Activated T-cell treated with anti-CD3 and anti-CD28 coated beads for 1 hour (primary cell): ENCODE data around the gene ISX.

Experiments
- DNase-seq: peaks from one replicate; pipeline ENCODE4 v3.0.0-alpha.2; 2020; ENCODE audit warnings: low read depth

Gene ISX

DNA sequence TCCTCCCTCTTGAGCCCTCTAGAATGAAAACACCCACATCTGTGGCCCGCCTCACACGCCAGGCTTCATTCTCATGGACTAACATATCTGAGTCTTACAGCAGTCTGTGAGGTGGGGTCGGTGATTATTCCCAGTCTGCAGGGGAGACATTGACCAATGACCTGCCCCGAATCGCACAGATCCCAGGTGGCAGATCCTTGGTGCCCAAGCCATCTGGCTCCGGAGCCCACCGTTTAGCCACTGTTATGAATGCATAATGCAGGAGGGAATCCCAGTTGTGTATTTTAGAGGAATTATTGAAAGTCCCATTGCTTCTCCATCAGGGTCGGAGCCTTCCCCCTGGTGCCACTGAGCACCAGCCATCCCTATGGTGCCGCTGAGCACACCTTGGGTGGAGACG is 47.4 kb downstream of the ISX start:
- DNase-seq: no peak

DNA sequence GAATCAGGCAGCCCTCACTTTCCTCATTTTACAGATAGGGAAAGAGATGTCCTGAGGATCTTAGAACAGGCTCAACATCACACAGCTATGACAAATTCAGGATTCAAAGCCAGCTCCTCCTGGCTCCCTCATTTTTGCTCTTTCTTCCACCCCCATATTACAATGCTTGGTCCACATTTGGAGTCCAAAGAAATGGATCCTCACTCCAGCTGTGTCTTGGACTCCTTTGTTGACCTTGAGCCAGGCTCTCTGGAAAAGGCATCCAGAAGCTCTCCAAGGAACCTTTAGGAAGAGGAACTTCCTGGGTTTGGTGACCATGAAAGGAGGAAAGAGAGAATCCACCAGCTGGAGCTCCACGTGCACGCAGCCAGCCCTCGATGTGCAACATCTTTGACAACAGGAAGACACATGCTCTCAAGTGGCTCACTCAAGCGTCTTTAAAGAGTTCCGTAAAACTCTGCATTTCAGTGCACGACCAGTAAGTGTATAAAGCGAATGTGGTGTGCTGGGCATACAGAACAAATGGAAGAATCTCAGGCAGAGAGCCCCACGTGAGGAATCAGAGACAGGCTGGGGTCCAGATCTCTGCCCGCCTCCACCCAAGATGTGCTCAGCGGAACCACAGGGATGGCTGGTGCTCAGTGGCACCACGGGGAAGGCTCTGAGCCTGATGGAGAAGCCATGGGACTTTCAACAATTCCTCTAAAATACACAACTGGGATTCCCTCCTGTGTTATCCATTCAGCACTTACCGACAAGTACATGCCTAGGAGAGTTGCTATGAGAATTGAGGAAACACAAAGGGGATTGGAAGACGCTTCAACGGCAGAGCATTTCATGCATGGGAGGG is 48.4 kb downstream of the ISX start:
- DNase-seq: no peak

DNA sequence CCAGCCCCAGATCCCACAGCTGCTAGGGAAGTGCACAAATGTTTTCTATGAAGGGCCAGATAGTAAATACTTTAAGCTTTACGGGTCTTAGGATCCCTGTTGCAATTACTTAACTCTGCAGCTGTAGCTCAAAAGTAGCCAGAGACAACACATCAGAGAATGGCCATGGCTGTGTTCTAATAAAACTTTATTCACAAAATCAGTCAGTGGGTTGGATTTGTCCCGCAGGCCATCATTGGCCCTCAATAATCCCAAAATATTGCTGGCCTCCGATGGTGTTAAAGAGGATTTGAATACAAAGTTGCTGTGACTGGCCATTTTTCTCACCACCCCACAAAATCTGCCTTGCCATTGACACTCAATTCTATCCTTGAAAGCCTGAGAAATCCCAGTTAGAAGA is 49.6 kb downstream of the ISX start:
- no peak for DNase-seq

DNA sequence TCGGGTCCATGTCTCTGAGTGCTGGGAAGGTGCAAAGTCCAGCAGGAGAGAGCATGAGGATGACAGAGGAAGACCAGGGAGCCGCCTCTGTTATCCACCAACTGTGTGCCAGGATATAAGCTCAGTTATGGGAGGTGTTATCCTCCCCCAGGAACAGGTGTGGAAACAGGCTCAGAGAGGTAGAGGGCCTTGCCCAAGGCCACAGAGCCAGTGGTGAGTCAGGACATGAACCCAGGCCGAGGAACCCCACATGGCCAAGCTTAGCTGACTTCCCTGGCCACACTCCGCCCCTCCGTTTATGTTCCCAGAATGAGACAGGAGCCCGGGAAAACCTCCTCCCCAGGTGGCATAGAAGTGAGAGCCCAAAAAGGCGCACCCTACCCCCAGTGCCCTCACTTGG is 50.3 kb downstream of the ISX start:
- no peak for DNase-seq

DNA sequence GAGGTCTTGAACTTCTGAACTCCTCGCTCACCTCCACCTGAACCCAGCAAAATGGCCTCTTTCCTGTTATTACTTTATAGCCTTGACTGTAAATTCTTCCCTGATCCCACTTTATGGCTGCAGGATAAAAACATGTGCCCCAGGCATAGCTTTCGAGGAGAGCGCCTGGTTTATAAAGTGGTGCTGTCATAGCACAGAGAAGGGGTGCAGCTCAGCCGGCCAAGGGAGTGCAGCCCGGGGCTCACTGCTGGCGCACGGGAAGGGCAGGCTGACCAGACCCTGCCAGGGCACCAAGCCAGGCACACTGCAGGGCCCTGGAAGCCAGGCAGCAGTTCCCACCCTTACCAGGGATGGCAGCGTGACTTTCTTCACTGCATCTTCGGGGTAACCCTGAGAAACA is 50.9 kb downstream of the ISX start:
- DNase-seq: no peak

DNA sequence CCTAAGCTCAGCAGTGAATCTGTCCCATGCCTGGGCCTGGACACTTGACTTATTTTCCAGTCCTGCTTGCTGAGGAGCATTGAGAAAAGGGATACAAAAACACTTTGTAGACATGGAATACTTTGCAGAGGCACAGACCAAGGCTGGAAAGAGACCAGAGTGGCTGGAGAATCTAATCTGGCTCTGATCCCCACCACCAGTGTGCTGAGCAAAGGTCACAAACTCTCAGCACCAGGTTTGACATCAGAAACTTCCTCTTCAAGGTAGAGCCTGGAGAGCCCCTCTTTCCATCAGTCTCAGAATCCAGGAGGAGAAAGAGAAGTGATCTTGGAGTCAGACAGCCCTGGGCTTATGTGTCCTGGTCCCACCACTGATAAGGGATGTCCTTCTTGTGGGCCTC is 53.5 kb downstream of the ISX start:
- DNase-seq: no peak

DNA sequence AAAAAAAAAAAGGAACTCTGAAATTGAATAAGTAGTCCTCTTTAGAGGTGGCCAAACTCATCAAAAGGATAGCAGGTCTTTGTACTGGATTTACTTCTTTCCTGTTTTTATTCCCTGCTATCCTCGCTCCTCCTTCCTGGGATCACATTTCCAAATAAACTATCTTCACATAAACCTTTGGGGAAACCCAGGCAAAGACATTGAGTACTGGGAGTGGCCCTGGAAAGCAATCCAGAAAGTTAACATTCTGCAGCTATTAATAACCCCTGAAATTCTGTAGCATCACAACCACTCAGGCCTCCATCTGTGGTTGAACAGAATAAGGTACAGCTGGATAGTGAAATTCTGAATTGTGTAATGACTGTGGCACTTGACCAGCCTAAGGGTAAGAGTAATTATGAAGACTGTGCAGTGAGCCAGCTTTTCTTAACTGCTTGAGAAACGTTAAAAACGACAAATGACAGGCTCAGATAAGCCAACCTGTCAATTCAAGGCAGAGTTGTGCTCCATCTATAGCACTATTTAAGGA is 58.8 kb downstream of the ISX start:
- DNase-seq: no peak

DNA sequence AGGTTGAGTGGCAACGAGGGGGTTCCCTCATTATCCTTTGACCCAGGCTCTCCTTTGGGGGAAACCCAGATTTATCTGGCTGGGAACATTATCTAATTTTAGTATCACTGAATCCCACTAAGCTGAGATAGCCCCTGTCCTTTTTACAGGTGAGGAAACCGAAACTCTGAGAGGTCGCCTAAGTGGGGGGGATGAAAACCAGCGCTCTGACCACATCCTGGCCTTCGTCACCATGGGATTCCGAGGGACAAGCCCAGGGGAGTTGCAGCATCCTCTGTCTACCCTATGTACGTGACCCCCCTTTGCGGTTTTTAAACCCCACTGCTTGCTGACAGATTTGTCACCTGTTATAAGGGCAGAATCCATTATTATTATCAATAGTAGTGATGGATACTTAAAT is 61.0 kb downstream of the ISX start:
- DNase-seq: no peak

DNA sequence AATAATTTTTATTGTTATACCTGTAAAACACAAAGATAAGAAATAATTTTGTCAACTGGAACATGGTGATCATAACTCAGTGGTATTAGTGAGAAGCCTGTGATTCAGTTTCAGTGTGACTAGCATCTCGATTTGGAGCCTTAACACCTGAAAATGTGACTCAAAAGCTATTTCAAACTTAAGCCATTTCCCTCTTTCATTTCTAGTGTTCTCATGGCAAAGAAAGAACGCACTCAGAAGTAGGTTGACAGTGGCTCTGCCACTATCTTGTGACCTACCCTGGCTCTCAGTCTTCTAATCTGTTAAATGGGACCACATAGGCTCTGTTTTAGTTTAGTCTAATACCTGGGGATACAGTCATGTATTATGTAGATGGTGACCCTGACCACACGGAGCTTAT is 62.7 kb downstream of the ISX start:
- DNase-seq: no peak

DNA sequence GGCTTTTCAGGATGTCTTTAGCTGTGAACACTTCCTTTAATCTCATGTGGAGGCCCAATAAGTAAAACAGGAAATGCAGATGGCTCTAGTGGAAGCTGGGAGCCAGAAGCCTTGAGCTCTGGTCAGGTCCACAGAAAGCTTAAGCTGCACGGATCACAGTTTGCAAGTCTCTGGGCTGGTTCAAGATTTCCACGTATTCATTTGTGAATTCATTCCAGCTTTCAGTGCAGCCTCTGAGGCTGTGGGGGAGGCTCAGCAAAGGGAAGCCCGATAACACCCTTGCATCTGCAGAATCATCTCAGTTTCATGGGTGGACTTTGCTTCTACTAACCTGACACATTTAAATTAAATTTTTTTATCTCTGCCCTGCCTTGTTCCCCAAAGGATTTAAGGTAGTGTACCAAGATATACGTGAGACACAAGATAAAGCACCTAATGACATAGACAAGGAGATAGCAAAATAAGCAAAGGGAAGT is 65.6 kb downstream of the ISX start:
- no peak for DNase-seq

DNA sequence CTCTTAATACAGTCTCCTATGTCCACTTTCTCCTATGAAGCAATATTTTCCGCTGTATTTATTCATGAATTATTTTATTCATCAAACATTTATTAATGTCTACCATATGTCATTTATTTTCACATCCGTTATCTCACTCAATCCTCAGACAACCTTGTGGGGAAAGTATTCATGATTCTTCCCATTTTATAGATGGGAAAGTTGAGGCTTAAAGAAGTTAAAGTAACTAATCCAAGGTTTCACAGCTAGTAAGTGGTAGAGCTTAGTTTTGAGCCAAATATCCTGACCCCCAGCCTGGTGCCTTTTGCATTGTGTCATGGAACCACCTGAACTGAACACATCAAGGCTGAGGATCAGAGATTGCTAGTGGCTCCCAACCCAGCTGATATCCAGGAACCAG is 66.6 kb downstream of the ISX start:
- no peak for DNase-seq

DNA sequence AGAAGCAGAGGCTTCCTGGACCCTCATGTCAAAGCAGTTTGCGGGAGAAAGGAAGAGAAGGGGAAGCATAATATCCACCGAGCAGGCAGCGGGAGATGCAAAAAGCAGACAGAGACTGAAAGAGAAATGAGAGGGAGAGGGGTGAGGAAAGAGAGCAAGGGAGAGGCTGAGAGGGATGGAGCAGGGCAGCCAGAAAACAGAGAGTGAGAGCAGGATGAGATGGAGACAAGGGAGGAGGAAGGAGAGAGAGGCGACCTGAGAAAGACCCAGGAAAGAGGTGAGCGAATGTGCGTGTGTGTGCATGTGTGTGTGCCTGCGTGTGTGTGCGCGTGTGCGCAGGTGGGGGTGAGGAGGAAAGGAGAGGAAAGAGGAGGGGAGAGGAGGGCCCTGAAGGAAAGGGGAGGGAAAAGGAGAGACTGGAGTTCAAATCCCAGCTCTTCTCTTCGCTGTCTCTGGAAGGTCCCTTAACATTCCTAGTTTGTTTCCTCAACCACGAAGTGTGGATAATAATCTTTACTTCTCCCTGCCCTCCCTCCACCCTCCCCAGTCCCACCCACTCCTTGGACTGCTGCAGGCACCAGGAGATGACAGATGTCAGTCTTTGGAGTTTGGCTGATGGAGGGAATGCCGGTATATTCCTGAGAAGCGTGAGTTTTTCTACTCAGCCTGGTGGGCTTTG is 67.9 kb downstream of the ISX start:
- DNase-seq: no peak

DNA sequence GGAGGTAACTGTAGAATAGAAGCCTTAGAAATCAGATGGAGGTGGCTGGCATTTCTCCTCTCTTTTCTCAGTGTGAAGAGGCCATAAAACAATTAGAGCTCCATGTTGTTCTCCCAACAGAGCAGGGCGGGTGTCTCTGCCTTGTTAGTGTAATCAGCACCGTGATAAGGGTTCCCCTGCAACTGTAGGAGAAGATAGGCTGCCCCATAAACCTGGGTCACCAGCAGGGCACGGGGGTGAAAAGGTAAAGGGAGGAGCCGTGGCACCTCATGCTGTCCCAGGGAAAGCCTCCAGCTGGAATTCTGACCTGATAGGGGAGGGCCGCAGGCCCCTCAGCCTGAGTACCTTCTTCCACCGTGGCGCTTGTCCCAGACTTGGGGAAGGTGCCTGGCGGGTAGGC is 68.7 kb downstream of the ISX start:
- no peak for DNase-seq

DNA sequence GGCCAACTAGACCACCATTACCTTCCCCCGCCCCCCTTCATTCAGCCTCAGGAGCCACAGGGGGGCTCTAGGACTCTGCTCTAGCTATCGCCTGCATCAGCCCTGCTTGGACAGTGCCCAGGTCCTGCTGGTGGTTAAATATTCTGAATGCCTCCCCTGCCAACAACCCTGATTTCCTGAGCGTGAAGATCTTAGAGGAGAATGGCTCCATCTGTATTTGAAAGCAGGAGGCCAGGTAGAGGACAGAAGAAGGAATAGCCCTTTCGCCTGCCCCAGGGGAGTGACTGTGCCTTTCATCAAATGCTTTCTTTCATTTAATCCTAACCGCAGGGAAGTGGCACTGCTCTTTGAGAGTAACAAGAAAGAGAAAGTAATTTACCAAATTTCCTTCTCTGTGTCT is 69.2 kb downstream of the ISX start:
- DNase-seq: no peak
